GM12891 (cell line): ENCODE data around the gene LASP1.
"Not testable (repeated sequence)": the region's sequence is repeated elsewhere in the genome, so short reads cannot be mapped to it uniquely, and the experiment has no call there.

ENCODE experiments used
- DNase-seq: peaks from one replicate; pipeline ENCODE4 v3.0.0; 2011; ENCODE audit warnings: low spot score; ENCODE audit not compliant: insufficient read length
- FAIRE-seq: peaks from 2 replicates; lab custom pipeline; 2011; peaks lifted over from hg19 to GRCh38; lab: Jason Lieb, UNC
- PAX5 ChIP-seq: IDR thresholded peaks from 2 replicates; pipeline ENCODE4 v1.6.1; 2011; ENCODE audit warnings: low read length, moderate library complexity, mild to moderate bottlenecking; ENCODE audit not compliant: insufficient read depth, severe bottlenecking
- POLR2A ChIP-seq: IDR thresholded peaks from 2 replicates; pipeline ENCODE4 v1.6.1; 2011; ENCODE audit warnings: low read depth, low read length, control low read depth
- POLR2AphosphoS5 ChIP-seq: IDR thresholded peaks from 2 replicates; pipeline ENCODE4 v1.6.1; 2011; ENCODE audit warnings: low read depth, low read length, control low read depth
- POU2F2 ChIP-seq: IDR thresholded peaks from 2 replicates; pipeline ENCODE4 v1.6.1; 2011; ENCODE audit warnings: low read depth, mild to moderate bottlenecking, control low read depth, low read length, moderate library complexity
- SPI1 ChIP-seq: IDR thresholded peaks from 2 replicates; pipeline ENCODE4 v1.6.1; 2011; ENCODE audit warnings: low read depth, low read length, control low read depth
- TAF1 ChIP-seq: IDR thresholded peaks from 2 replicates; pipeline ENCODE4 v1.6.1; 2011; ENCODE audit warnings: low read depth, low read length, control low read depth

Gene LASP1

DNA sequence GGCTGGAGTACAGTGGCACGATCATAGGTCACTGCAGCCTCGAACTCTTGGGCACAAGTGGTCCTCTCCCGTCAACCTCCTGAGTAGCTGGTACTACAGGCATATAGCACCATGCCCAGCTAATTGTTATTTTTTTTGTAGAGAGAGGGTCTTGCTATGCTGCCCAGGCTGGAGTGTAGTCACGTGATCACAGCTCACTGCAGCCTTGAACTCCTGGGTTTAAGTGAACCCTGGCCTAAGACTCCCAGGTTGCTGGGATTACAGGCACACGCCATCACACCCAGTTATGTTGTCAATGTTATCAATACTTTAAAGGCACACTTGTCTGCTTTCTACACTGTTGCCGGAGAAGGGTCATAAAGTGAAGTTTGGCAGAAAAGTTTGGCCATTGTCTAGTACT is 33.5 kb downstream of the LASP1 start:
- FAIRE-seq (no peak), DNase-seq (no peak)
- TF ChIP-seq TAF1, result no peak
- TF ChIP-seq SPI1, result no peak
- TF ChIP-seq PAX5, result no peak
- no peak for TF ChIP-seq POLR2A
- TF ChIP-seq POU2F2, result no peak
- TF ChIP-seq POLR2AphosphoS5, result no peak

- TF ChIP-seq SPI1 (no peak), POLR2A (no peak), POU2F2 (no peak), POLR2AphosphoS5 (no peak), TAF1 (no peak), PAX5 (no peak)
- FAIRE-seq (no peak), DNase-seq (no peak)
These were observed 35.0 kb downstream of the LASP1 start for GRCh38 chr17:38904892-38905291.

- TF ChIP-seq PAX5, result no peak
- no peak for TF ChIP-seq SPI1
- no peak for TF ChIP-seq POLR2AphosphoS5
- no peak for TF ChIP-seq POLR2A
- no peak for TF ChIP-seq TAF1
- no peak for TF ChIP-seq POU2F2
- no peak for DNase-seq
- no peak for FAIRE-seq
These were observed 35.5 kb downstream of the LASP1 start for GRCh38 chr17:38905375-38905774.

DNA sequence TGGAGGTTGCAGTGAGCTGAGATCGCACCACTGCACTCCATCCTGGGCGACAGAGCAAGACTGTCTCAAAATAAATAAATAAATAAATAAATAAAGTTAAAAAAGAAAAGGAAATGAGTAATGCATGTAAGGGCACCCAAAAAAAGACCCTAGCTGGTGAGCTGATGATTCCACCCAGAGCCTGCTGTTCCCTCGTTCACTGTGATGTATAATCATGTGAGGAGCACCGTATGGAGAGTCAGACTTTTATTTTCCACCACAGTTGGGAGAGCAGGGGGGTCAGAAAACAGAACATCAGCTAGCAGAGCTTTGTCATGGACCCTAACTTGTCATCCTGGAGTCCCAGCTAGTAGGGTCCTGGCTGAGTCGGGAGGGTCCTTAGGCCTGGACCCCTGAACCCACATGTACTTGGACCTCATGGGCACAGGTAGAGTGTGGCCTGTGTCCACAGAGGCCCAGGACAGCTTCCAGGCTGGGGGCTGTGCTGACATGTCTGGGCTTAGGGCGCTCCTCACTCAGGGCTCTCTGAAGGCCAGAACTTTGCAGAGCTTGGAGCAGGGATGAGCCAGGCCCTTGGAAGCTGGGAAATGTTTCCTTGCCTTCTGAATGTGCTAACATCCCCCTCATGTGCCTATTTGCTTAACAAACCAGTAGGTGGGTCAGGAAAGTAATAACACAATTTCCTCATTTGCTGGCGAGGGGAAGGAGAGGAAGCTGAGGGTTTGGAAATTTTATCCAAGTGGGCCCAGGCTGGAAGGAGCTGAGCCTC is 36.8 kb downstream of the LASP1 start:
- DNase-seq, result no peak
- FAIRE-seq, result no peak
- TF ChIP-seq PAX5 (no peak), POU2F2 (no peak), POLR2AphosphoS5 (no peak), POLR2A (no peak), TAF1 (no peak)

- FAIRE-seq (no peak), DNase-seq (no peak)
- TF ChIP-seq POLR2A, result no peak
- no peak for TF ChIP-seq TAF1
- TF ChIP-seq PAX5, result no peak
- TF ChIP-seq POLR2AphosphoS5, result no peak
- no peak for TF ChIP-seq SPI1
- TF ChIP-seq POU2F2, result no peak
These were observed 38.2 kb downstream of the LASP1 start for GRCh38 chr17:38907930-38908675.

DNA sequence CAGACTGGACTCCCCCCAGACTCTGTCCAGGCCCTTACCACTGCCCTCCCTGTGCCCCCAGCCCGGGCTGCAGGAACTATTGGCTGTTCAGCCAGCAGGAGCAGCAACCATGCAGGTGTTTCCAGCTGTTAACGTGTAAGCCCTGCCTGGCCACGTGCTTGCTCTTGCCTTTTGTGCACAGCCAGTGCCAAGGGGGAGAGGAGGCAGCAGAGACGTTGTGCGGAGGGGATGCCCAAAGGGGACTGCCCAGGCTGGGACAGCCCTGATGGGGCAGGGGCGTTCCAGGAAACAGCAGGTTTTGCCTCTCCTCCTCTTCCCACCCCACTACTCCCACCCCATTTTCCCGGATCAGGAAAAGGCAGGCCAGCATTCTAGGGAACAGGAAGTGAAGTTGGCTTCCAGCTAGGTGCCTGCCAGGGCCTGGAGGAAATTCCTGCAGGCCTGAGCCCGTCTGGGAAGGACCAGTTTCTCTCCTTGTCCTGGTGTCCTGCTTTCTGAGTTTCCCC is 38.9 kb downstream of the LASP1 start:
- FAIRE-seq (no peak), DNase-seq (no peak)
- TF ChIP-seq TAF1 (no peak), POLR2A (no peak), POLR2AphosphoS5 (no peak), PAX5 (no peak), POU2F2 (no peak)

DNA sequence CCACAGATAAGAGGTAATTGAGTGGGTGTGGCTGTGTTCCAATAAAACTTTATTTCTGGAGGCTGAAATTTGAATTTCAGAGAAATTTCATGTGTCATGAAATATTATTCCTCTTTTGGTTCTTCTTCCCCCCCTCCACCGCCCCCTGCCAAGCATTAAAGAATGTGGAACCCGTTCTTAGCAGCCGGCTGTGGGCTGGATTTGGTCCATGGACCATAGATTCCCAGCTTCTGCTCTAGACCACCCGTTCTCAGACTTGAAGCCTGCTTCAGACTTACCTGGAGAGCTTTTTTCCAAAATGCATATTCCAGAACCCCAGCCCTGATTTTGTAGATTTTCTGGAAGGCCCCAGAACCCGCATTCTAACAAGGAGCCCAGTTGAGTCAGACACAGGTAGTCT is 40.5 kb downstream of the LASP1 start:
- no peak for DNase-seq
- TF ChIP-seq POLR2A (no peak), SPI1 (no peak), PAX5 (no peak), POU2F2 (no peak), POLR2AphosphoS5 (no peak), TAF1 (no peak)
- no peak for FAIRE-seq

DNA sequence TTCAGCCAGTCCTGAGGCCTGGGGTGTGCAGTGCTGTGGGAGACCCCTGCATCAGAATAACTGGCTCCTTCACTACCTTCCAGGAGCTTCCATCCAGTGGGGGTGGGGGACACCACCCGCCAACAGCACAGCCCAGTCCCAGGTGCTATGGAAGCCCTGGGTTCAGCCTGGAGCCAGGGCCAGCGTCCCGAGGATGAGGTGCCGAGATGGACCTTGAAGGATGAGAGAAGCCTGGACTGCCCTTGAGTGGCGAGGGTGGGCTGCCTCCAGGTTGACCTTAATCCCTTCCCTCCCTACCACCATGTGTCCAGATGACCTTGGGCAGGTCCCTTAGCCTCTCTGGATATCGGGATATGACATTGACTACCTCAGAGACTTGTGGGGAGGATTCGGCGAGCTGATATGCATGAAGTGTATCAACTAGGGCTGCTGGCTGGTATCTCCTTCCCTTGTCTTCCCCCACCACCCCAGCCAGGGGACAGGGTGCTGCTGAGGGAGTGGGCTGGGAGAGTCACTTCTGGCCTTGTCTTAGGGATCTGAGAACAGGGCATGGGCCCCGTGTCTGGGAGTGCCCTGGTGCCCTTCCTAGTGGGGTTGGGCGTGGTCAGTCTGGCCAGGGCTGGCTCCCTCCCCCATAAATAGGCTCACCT is 41.3 kb downstream of the LASP1 start:
- TF ChIP-seq TAF1 (no peak), SPI1 (no peak), POLR2A (no peak), POLR2AphosphoS5 (no peak), PAX5 (no peak), POU2F2 (no peak)
- no peak for FAIRE-seq
- no peak for DNase-seq

GRCh38 chr17:38911731-38912081 is 41.8 kb downstream of the LASP1 start:
- DNase-seq, FAIRE-seq: not testable (repeated sequence)

GRCh38 chr17:38912221-38912813 is 42.5 kb downstream of the LASP1 start:
- TF ChIP-seq POU2F2 (no peak), POLR2A (no peak), SPI1 (no peak), TAF1 (no peak), POLR2AphosphoS5 (no peak), PAX5 (no peak)
- no peak for FAIRE-seq
- no peak for DNase-seq
